HG03565 (cell line): ENCODE data around the gene ERVFRD-1.
"Not testable (repeated sequence)": the region's sequence is repeated elsewhere in the genome, so short reads cannot be mapped to it uniquely, and the experiment has no call there.

Experiments used
- ATAC-seq: cut with Tn5 transposase; IDR thresholded peaks from one replicate; pipeline ENCODE4 v1.9.1; 2021; ENCODE audit warnings: mild to moderate bottlenecking, moderate library complexity; ENCODE audit not compliant: unreplicated experiment

Gene ERVFRD-1

DNA sequence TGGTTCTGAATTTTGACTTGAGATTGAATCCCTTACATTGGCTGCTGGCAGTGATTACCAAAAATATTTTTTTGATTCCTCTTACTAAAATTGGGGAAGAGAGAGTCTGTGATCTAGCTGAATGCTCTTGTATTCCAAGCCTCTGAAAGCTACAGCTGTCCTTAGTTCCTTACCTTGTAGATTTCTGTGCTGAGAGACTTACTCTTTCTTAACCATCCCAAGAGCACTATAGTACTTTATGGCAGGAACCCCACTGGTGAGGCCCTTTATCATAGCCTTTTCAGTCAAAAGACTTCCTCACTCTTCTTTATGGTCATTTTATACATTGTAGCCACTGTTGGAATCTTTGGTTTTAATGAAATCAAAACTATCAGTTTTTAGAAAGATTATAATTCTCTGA is 19.1 kb upstream of the ERVFRD-1 start:
- ATAC-seq: no peak

DNA sequence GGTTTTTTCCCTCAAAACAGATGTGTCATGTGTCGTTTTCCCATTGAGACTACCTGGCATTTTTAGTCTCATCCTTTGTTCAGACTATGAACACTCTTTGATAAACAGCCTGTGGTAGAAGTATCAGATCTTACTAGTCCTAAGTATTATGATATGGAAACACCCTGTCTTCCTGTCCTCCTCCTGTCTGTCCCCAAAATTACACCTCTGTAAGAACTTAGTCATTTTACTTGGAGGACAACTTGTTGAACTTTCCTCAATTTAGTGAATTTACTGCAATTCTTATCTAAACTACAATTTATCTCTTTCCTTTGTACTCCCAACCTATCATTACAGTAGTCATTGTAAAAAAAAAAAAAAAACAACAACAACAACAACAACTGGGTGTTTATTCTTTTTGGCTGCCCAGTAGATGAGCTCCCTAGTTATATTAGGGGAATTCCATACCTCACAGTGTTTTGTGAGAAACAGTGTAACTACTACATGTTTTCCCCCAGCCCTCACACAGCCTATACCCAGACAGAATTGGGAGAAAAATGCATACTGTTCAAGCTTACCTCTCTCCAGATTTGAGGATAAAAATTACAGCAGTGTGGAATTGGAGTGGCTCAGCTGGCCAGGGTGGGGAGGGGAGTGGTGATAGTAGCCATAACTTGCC is 18.5 kb upstream of the ERVFRD-1 start:
- ATAC-seq: no peak

DNA sequence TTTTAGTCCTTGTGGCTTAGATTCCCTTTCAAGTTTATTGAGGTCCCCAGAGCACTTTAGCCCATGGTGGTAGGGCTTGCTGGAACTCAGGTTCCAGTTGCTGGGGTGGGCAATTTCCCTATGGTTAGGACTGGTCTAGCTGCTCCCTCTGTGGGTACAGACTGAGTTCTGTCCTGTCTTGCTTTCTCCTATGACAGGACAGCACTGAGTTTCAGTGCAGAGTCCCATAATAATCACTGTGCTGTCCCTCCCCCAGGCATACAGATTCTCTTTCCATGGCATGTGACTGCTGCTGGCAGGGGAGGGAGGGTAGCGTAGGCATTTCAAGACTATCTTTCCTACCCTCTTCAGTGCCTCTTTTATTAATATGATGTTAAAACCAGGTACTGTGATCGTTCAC is 17.1 kb upstream of the ERVFRD-1 start:
- ATAC-seq: no peak

DNA sequence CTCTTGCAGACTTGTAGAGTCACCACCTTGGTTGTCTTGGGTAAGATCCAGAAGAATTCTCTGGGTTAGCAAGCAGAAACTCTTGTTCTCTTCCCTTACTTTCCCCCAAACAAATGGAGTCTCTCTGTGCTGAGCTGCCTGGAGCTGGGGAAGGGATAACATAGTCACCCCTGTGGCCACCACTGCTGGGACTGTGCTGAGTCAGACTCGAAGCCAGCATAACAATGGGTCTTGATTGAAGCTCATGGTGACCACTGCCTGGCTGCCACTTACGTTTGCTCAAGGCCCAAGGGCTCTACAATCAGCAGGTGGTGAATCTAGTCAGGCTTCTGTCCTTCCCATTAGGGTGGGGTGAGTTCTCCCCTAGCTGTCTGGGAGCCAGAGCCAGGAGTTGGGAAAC is 15.4 kb upstream of the ERVFRD-1 start:
- ATAC-seq: no peak

DNA sequence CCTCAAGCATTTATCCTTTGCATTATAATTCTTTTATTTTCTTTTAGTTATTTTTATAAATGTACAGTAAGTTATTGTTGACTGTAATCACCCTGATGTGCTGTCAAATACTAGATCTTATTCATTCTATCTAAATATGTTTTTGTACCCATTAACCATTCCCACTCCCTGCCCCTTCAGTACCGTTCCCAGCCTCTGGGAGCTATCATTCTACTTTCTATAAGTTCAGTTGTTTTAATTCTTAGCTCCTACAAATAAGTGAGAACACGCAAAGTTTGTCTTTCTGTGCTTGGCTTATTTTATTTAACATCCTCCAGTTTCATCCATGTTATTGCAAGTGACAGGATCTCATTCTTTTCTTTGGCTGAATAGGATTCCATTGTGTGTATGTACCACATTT is 12.5 kb upstream of the ERVFRD-1 start:
- ATAC-seq: no peak

DNA sequence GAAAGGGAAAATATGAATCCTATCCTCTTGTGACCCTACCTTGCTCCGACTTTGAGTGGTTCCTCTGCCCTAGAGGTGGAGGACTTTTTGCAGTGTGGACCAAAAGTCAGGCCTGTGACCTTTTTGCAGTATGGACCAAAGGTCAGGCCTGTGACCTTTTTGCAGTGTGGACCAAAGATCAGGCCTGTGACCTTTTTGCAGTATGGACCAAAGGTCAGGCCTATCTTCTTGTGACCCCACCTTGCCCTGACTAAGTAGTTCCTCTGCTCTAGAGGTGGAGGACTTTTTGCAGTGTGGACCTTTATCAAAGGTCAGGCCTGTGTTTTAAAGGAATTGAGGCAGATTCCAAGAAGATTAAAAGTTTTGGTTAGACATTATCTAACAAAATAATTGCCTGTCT is 10.9 kb upstream of the ERVFRD-1 start:
- no peak for ATAC-seq

DNA sequence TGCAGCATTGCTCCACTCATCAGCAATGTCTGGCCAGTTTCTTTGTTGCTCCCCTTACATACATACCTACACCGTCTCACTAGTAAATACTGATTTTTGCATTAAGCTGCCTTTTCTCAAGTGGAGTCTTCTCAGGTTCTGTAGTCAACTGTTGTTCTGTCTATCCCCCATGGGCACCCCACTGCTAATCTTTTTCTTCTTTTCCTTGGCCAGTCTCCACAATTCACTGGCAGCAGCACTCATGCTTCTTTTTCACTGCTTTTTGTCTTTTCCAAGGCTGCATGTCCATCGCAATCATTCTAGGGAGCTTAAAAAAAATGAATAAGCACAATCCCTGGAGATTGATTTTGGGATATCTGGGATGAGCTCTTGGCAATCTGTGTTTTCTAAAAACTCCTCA is 10.3 kb upstream of the ERVFRD-1 start:
- ATAC-seq: no peak

DNA sequence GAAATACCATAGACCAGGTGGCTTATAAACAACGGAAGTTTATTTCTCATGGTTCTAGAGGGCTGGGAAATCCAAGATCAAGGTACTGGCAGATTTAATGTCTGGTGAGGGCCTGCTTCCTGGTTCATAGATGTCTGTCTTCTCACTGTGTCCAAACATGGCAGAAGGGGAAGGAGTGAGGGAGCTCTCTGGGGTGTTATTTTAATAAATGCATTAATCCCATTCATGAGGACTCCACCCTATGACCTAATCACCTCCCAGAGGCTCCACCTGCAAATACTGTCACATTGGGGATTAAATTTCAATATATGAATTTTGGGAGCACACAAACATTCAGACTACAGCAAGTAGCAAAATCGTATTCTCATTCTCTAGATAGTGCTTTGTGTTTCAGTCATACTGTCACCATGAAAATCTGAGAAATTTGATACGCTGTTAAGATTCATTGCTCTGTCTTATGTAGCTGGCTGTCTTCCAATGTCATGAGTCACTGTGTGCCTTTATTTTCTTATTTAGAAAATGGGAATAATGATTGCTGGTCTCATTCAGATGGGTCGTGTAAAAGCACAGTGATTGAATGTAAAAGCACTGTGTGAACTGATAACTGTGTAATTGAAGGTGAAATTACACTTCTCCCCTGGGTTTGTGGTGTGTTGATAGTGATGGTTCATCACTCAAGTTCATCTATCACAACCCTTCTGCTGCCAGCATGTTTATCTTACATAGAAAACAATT is 8.9 kb upstream of the ERVFRD-1 start:
- no peak for ATAC-seq

DNA sequence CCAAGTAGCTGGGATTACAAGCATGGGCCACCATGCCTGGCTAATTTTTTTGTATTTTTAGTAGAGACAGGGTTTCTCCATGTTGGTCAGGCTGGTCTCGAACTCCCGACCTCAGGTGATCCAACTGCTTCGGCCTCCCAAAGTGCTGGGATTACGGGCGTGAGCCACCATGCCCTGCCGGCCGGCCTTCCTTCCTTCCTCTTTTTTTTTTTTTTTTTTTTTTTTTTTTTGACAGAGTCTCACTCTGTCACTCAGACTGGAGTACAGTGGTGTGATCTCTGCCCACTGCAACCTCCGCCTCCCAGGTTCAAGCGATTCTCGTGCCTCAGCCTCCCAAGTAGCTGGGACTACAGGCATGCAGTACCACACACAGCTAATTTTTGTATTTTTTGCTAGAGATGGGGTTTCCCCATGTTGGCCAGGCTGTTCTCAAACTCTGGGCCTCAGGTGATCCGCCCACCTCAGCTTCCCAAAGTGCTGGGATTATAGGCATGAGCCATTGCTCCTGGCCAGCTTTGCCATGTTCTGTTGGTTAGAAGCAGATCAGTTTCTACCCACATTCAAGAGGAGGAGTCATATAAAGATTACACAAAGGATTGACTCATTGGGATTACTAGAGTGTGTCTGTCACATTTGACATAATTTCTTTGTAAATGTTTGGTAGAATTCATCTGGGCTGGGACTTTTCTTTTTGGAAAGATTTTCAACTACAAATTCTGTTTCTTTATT is 4.4 kb upstream of the ERVFRD-1 start:
- ATAC-seq: not testable (repeated sequence)

DNA sequence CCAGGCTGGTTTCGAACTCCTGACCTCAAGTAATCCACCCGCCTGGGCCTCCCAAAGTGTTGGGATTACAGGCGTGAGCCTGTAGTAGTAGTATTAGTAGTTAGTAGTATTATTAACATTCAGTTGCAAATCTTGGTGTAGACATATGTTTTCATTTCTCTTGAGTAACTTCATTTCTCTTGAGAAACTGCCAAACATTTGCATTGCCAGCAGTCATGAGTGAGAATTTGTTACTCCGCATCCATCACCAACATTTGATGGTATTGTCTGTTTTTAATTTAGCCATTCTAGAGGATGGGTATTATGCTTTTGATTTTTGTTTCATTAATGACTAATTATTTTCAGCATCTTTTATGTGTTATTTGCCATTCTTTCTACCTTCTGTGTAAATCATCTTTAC is 1.5 kb upstream of the ERVFRD-1 start:
- no peak for ATAC-seq

DNA sequence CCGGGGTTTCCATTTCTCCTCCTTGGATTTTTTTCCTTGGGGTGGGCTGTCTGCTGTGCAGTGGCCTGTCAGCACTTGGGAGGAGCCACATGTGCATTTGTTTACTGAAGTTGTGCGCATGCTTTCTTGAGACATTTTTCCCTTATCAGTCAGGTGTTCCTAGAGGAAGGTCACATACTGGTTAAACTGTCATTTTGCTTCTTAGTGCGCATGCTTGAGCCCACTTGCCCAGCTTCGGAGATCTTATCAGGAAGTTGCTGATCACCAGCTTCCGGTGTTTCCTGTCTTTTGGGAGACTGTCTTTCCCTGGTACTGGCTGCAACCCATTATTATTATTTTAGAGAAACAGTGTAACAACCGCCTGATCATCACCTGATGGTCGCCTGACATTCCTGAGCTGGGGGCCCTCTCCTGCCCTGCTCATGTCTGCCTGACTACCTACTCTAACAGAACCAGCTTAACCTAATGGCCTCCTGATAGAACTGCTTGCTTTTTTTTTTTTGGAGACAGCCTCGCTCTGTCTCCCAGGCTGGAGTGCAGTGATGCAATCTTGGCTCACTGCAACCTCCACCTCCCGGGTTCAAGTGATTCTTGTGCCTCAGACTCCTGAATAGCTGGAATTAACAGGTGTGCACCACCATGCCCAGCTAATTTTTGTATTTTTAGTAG is 378 bp upstream of the ERVFRD-1 start:
- no peak for ATAC-seq

DNA sequence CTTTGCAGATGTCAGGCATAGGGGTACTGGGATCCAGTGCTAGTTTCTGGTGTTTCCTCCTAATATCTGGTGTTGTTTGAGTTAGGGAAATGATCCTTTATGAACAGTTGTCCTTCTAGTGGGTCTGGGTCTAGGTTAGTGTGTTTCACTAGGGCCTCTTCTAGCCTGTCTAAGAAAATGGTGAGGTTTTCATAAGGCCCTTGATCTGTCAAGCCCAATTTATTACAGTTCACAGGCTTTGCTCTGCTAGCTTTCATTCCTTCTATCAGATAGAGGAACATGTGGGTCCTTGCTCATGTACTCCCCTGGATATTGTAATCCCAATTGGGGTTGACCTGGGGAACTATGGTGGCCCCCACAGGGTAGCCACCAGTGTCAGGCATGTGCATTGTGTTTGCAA is 2.8 kb downstream of the ERVFRD-1 start:
- no peak for ATAC-seq

DNA sequence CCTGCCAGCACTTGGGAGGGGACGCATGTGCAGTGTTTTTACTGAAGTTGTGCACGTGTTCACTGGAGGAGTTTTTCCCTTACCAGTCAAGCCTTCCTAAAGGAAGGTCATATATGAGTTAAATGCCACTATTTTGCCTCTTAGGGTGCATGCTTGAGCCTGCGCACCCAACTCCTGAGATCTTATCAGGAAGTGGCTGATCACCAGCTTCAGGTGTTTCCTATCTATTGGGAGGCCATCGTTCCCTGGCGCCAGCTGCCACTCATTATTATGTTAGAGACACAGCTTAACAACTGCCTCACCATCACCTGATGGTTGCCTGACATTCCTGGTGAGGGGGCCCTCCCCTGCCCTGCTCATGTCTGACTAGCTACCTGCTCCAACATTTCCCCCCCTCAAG is 8.5 kb downstream of the ERVFRD-1 start:
- ATAC-seq: no peak

DNA sequence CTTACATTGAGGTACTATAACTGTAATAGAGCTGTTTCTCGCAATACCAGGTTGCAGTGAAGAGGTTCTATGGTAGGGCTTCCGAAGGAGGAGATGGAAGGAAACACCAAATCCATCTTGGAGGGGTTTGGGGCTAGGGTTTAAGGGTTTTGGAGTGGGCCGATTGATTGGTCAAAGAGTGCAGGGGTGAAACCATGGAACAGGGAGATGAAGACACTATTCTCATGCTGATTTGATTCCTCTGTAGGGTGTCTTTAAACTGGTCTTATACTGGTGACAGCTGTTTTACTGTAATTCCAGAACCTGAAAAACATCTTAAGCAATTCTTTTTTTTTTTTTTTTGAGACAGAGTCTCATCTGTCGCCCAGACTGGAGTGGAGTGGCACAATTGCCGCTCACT is 10.1 kb downstream of the ERVFRD-1 start:
- ATAC-seq: no peak

DNA sequence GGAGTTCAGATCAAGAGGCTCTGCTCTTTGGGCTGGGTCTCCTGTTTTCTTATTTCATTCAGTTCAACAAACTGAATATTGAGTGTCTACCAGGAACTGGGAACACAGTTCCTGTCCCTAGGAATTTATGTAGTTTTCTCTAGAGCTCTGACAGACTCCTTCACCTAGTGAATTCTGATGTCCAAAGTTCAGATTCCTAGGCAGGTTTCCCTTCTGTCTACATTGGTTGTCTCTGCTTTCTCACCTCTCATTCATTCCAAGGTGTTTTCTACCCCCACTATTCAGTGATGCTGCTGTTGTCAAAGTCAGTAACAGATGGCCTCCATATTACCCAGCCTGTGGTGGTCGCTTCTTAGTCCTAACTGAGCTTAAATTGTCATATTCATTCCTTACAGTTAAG is 13.5 kb downstream of the ERVFRD-1 start:
- ATAC-seq: no peak

DNA sequence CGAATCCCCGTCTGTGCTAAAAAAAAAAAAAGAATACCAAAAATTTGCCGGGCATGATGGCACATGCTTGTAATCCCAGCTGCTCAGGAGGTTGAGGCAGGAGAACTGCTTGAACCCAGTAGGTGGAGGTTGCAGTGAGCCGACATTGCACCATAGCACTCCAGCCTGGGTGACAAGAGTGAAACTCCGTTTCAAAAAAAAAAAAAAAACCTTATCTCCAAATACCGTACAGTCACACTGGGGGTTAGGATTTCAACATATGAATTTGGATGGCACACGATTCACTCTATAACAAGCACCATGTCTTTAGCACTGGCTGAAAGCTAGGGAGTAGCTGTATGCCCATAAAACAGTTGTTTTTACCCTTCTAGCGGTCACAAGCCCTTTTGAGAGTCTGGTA is 14.0 kb downstream of the ERVFRD-1 start:
- no peak for ATAC-seq

DNA sequence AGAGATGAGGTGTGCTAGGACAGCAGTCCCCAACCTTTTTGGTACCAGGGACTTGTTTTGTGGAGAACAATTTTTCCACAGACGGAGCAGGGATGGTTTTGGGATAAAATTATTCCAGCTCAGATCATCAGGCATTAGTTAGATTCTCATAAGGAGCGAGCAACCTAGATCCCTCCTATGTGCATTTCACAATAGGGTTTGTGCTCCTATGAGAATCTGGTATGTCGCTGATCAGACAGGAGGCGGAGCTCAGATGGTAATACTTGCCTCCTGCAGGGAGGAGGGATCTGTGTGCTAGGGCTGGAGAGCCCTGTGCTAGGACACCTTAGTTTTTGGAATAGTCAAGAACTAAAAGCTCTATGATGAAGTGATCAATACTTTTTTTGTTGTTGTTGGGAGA is 15.4 kb downstream of the ERVFRD-1 start:
- ATAC-seq: no peak

DNA sequence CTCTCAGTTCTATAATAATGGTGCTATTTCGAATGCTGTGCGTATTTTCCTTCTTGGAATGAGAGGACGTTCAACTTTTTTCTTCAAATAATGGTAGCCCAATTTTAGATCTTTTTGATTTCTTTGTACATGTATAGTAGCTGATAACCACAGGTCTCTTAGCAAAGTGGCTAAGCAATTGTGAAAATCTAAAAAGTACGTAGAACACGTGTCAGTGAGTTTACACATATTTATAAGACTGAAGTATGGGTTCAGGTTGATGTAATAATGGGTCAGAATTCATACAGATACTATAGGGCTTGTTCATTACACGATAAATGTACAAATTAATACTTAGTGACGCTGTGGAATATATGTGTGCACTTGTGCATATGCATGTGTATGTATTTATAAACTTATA is 16.6 kb downstream of the ERVFRD-1 start:
- no peak for ATAC-seq

DNA sequence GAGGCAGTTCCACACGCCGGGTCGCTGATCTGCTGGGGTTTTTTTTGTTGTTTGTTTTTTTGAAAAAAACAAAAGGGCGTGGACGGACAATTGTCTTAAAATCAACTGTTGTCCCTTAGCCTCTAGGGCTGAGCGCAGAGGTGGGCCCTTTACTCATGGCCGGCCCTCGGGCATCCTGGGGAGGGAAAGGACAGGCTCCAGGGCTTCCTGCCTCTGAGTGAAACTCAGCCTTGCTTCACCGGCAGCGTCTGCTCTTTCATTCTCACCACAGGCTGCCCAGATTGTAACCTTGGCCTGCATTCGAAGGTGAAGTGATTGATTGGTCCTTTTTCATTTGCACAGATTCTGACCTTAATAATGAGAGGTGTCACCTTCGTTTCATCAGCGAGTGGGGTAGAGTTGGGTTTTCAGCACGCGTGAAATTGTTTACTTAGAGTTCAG is 17.1 kb downstream of the ERVFRD-1 start:
- peak; percentile 20 for ATAC-seq

DNA sequence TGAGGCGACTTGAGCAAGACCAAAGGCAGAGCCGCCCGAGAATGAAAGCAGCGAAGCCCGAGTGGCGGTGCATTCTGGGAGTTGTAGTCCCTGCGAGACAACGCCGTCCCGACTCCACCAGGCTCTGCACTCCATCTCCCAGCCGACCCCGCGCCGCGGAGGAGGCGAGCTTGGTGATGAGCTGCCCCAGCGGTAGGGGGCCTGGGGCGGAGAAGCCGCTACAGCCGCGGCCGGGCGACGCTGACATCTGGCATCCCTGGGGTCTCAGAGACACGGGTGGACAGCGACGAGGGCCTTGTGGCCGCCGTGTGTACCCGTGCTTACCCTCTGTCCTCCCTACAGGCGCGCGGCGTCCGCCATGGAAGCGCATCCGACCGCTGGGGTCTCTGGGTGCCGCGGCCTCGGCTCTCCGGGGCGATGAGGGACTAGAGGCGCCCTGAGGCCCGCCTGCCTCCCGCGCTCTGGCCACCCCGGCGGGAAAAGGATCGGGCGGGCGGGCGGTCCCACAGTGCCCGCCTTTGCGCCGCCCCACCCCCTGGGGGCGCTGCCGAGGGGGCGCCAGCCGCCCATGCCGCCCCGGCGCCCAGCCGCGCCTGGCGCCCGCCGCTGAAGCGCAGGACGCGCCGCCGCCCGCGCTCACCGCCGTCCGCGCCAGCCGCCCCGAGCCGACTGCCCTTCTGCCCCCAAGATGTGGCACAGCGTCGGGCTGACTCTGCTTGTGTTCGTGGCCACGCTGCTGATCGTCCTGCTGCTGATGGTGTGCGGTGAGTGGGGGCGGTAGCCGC is 17.7 kb downstream of the ERVFRD-1 start, which contains the start of gene SMIM13:
Gene SMIM13 (plus strand): TSS at position 209 of the 785 bp plus-strand sequence. CDS start 480 bp downstream, at position 689.
- ATAC-seq: peak; percentile 85

DNA sequence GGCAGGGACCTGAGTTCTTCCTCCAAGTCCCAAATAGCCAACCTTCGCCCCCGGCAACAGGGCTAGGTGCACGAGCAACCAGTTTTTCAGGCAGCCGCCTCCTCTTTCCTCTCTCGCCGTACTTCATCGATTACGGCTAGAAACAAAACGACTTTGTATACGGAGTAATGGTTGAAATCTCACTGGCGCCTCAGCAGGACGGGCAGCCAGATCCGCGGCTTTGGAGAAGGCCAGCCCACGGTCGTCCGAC is 18.2 kb downstream of the ERVFRD-1 start:
- peak; percentile 7 for ATAC-seq
